Parathyroid adenoma (tissue), 2 donors: ENCODE data around the gene AFMID.
A peak's percentile ranks its signal among the peaks of the same experiment; 100 is the strongest.

Experiments used
- H2AFZ ChIP-seq: fragments of 300-600 bp; sonication (generic); one replicate; pipeline ENCODE4 v1.7.0; 2017; ENCODE audit warnings: antibody characterized with exemption, mild to moderate bottlenecking
- H3K27ac ChIP-seq: fragments of 300-600 bp; sonication (generic); one replicate; pipeline ENCODE4 v1.7.0; 2017
- H3K27me3 ChIP-seq: fragments of 300-600 bp; sonication (generic); one replicate; pipeline ENCODE4 v1.7.0; 2017; ENCODE audit warnings: low read length; ENCODE audit not compliant: control insufficient read depth, insufficient read depth
- H3K36me3 ChIP-seq: fragments of 300-600 bp; sonication (generic); one replicate; pipeline ENCODE4 v1.7.0; 2017; ENCODE audit warnings: low read length; ENCODE audit not compliant: control insufficient read depth, insufficient read depth
- H3K4me1 ChIP-seq: fragments of 300-600 bp; sonication (generic); one replicate; pipeline ENCODE4 v1.7.0; 2017; ENCODE audit warnings: control low read depth
- H3K4me2 ChIP-seq: fragments of 300-600 bp; sonication (generic); one replicate; pipeline ENCODE4 v1.7.0; 2017; ENCODE audit warnings: low read length
- H3K4me3 ChIP-seq: fragments of 300-600 bp; sonication (generic); one replicate; pipeline ENCODE4 v1.7.0; 2017; ENCODE audit warnings: low read depth, low read length
- H3K79me2 ChIP-seq: fragments of 300-600 bp; sonication (generic); one replicate; pipeline ENCODE4 v1.7.0; 2017; ENCODE audit warnings: control low read depth
- H3K9ac ChIP-seq: fragments of 300-600 bp; sonication (generic); one replicate; pipeline ENCODE4 v1.7.0; 2017; ENCODE audit warnings: mild to moderate bottlenecking
- H3K9me3 ChIP-seq: fragments of 300-600 bp; sonication (generic); one replicate; pipeline ENCODE4 v1.7.0; 2017; ENCODE audit warnings: low read length; ENCODE audit not compliant: control insufficient read depth
- CTCF ChIP-seq: fragments of 300-600 bp; sonication (generic); IDR thresholded peaks from one replicate; pipeline ENCODE4 v1.7.0; 2017; ENCODE audit warnings: antibody characterized with exemption, mild to moderate bottlenecking
- donor health status: primary hyperparathyroidism.

The AFMID gene

GRCh38 chr17:78175643-78175981, 11.6 kb upstream of the AFMID start:
- H3K4me3 ChIP-seq, result no peak overlapping the region
- no peaks in the 10 kb centered on the region for H3K27me3 ChIP-seq
- peaks cover 2% of the 10 kb centered on the region for H3K4me1 ChIP-seq
- H3K27ac ChIP-seq, result no peak overlapping the region
- no peaks in the 10 kb centered on the region for H3K79me2 ChIP-seq
- no peak for TF ChIP-seq CTCF
- no peaks in the 10 kb centered on the region for H3K36me3 ChIP-seq
- no peak overlapping the region for H3K4me2 ChIP-seq
- no peak overlapping the region for H2AFZ ChIP-seq
- no peak overlapping the region for H3K9ac ChIP-seq
- no peaks in the 10 kb centered on the region for H3K9me3 ChIP-seq

GRCh38 chr17:78176548-78177025, 10.6 kb upstream of the AFMID start:
- Histone ChIP-seq H3K9ac (no peak overlapping the region), H3K4me2 (no peak overlapping the region)

GRCh38 chr17:78179372-78179771, 7.8 kb upstream of the AFMID start:
- H3K4me2 ChIP-seq, result no peak overlapping the region
- TF ChIP-seq CTCF, result no peak
- H3K4me1 ChIP-seq, result peaks cover 2% of the 10 kb centered on the region
- H3K9ac ChIP-seq, result no peak overlapping the region
- H3K27ac ChIP-seq, result peak overlapping the region; percentile 45
- no peaks in the 10 kb centered on the region for H3K9me3 ChIP-seq
- no peaks in the 10 kb centered on the region for H3K79me2 ChIP-seq
- no peak overlapping the region for H3K4me3 ChIP-seq
- H3K27me3 ChIP-seq, result no peaks in the 10 kb centered on the region
- H3K36me3 ChIP-seq, result no peaks in the 10 kb centered on the region
- no peak overlapping the region for H2AFZ ChIP-seq

More at GRCh38 chr17:78176548-78177025, 10.6 kb upstream of the AFMID start:
- H3K27ac ChIP-seq, result no peak overlapping the region
- peaks cover 2% of the 10 kb centered on the region for H3K4me1 ChIP-seq
- H3K79me2 ChIP-seq, result no peaks in the 10 kb centered on the region
- no peaks in the 10 kb centered on the region for H3K9me3 ChIP-seq
- H3K4me3 ChIP-seq, result no peak overlapping the region
- no peaks in the 10 kb centered on the region for H3K36me3 ChIP-seq
- no peaks in the 10 kb centered on the region for H3K27me3 ChIP-seq
- TF ChIP-seq CTCF, result peak; percentile 91
- H2AFZ ChIP-seq, result no peak overlapping the region

GRCh38 chr17:78180083-78180482, 7.1 kb upstream of the AFMID start:
- no peak overlapping the region for H3K4me3 ChIP-seq
- H3K79me2 ChIP-seq, result no peaks in the 10 kb centered on the region
- H3K9me3 ChIP-seq, result no peaks in the 10 kb centered on the region
- H3K4me2 ChIP-seq, result no peak overlapping the region
- H3K4me1 ChIP-seq, result peaks cover 2% of the 10 kb centered on the region
- H3K9ac ChIP-seq, result no peak overlapping the region
- peak overlapping the region; percentile 45 for H3K27ac ChIP-seq
- H2AFZ ChIP-seq, result no peak overlapping the region
- no peaks in the 10 kb centered on the region for H3K36me3 ChIP-seq
- TF ChIP-seq CTCF, result no peak
- no peaks in the 10 kb centered on the region for H3K27me3 ChIP-seq

GRCh38 chr17:78180508-78180907, 6.7 kb upstream of the AFMID start:
- peak overlapping the region; percentile 45 for H3K27ac ChIP-seq
- H3K4me3 ChIP-seq, result no peak overlapping the region
- no peaks in the 10 kb centered on the region for H3K27me3 ChIP-seq
- H3K79me2 ChIP-seq, result no peaks in the 10 kb centered on the region
- no peaks in the 10 kb centered on the region for H3K36me3 ChIP-seq
- no peak overlapping the region for H2AFZ ChIP-seq
- peaks cover 2% of the 10 kb centered on the region for H3K4me1 ChIP-seq
- H3K9ac ChIP-seq, result no peak overlapping the region
- TF ChIP-seq CTCF, result no peak
- H3K9me3 ChIP-seq, result no peaks in the 10 kb centered on the region
- no peak overlapping the region for H3K4me2 ChIP-seq
